ENCODE data around the gene REX1BD. TPM values are rescaled to one million over a fixed set of nuclear protein-coding genes. Genes with fewer than 3 reads are reported as not detected.
"Not testable (repeated sequence)": the region's sequence is repeated elsewhere in the genome, so short reads cannot be mapped to it uniquely, and the experiment has no call there.

Gene REX1BD
- total and polyA plus RNA-seq, 4 donors = 25.9 to 71.9 (median 51.4) TPM

- H3K36me3 ChIP-seq (ENCODE audit: control insufficient read depth in 4 of 4, insufficient read depth in 3 of 4, low read depth in 1 of 4, low read length in 3 of 4); H3K4me1 ChIP-seq (ENCODE audit: control insufficient read depth in 4 of 4, insufficient read depth in 4 of 4, low read length in 3 of 4); H3K27ac ChIP-seq (ENCODE audit: low read depth in 1 of 2, low read length in 2 of 2); H3K9me3 ChIP-seq (ENCODE audit: control insufficient read depth in 4 of 4, low read length in 3 of 4); H3K4me3 ChIP-seq (ENCODE audit: low read depth in 1 of 3, low read length in 3 of 3); H3K27me3 ChIP-seq (ENCODE audit: control insufficient read depth in 4 of 4, insufficient read depth in 4 of 4, low read length in 3 of 4); DNase-seq (ENCODE audit: low spot score); H3K9ac ChIP-seq (ENCODE audit: low read depth in 1 of 2, low read length in 2 of 2): not testable (repeated sequence)
- 89% methylated on average over 15 of the region's 15 CpGs for WGBS
These were observed 12.2 kb downstream of the REX1BD start for GRCh38 chr19:18600692-18601397.

DNA sequence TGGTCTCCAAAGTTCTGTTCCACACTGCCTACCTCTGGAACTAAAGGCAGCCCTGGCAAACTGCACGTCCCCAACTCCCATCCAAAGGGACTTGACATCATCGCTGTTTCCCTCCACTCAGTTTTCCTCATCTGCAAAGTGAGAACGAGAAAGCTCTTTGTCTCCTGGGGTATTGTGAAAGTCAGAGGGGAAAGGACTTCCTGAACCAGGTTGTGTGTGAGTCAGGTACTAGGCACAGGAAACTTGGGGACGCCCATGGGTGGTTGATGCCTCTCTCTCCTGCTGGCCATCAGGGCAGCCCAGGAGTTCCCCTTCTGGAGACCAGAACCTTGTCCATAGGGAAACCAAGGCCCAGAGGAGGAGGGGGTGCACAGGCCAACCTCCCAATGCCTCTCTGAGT is 13.3 kb downstream of the REX1BD start:
- H3K27me3 ChIP-seq (ENCODE audit: control insufficient read depth in 4 of 4, insufficient read depth in 4 of 4, low read length in 3 of 4) = peaks cover 0 to 10% (median 3%) of the 10 kb centered on the region in 4 donors
- no peak overlapping the region for H3K27ac ChIP-seq (ENCODE audit: low read depth in 1 of 2, low read length in 2 of 2)
- no peak for DNase-seq (ENCODE audit: low spot score)
- 87% methylated on average over 4 of the region's 4 CpGs for WGBS
- peaks cover 0 to 1% (median under 1%) of the 10 kb centered on the region in 4 donors for H3K4me1 ChIP-seq (ENCODE audit: control insufficient read depth in 4 of 4, insufficient read depth in 4 of 4, low read length in 3 of 4)
- no peak overlapping the region for H3K4me3 ChIP-seq (ENCODE audit: low read depth in 1 of 3, low read length in 3 of 3)
- H3K36me3 ChIP-seq (ENCODE audit: control insufficient read depth in 4 of 4, insufficient read depth in 3 of 4, low read depth in 1 of 4, low read length in 3 of 4) = no peaks in the 10 kb centered on the region
- no peak overlapping the region for H3K9ac ChIP-seq (ENCODE audit: low read depth in 1 of 2, low read length in 2 of 2)
- no peaks in the 10 kb centered on the region for H3K9me3 ChIP-seq (ENCODE audit: control insufficient read depth in 4 of 4, low read length in 3 of 4)
- no peak for TF ChIP-seq CTCF (IDR thresholded peaks at IDR 0.05; ENCODE audit: low read depth, low read length, missing input control)
- no peak for TF ChIP-seq SP1 (IDR thresholded peaks at IDR 0.05)
- TF ChIP-seq RXRA (IDR thresholded peaks at IDR 0.05) = no peak
- TF ChIP-seq, protein P1, sequence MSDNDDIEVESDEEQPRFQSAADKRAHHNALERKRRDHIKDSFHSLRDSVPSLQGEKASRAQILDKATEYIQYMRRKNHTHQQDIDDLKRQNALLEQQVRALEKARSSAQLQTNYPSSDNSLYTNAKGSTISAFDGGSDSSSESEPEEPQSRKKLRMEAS (IDR thresholded peaks at IDR 0.05) = no peak
- TF ChIP-seq YY1 (IDR thresholded peaks at IDR 0.05) = no peak
- no peak for TF ChIP-seq EGR1 (IDR thresholded peaks at IDR 0.05; ENCODE audit: low read depth in 2 of 2)
- no peak for TF ChIP-seq RAD21 (IDR thresholded peaks at IDR 0.05)

- H3K4me3 ChIP-seq (ENCODE audit: low read depth in 1 of 3, low read length in 3 of 3) = no peak overlapping the region
- H3K36me3 ChIP-seq (ENCODE audit: control insufficient read depth in 4 of 4, insufficient read depth in 3 of 4, low read depth in 1 of 4, low read length in 3 of 4) = no peaks in the 10 kb centered on the region
- peaks cover 4 to 10% (median 6%) of the 10 kb centered on the region in 4 donors for H3K27me3 ChIP-seq (ENCODE audit: control insufficient read depth in 4 of 4, insufficient read depth in 4 of 4, low read length in 3 of 4)
- H3K27ac ChIP-seq (ENCODE audit: low read depth in 1 of 2, low read length in 2 of 2) = no peak overlapping the region
- peaks cover 0 to 5% (median under 1%) of the 10 kb centered on the region in 4 donors for H3K4me1 ChIP-seq (ENCODE audit: control insufficient read depth in 4 of 4, insufficient read depth in 4 of 4, low read length in 3 of 4)
- DNase-seq (ENCODE audit: low spot score) = no peak
- 8% methylated on average over 32 of the region's 32 CpGs for WGBS
- H3K9ac ChIP-seq (ENCODE audit: low read depth in 1 of 2, low read length in 2 of 2) = no peak overlapping the region
- H3K9me3 ChIP-seq (ENCODE audit: control insufficient read depth in 4 of 4, low read length in 3 of 4) = no peaks in the 10 kb centered on the region
- no peak for TF ChIP-seq CTCF (IDR thresholded peaks at IDR 0.05; ENCODE audit: low read depth, low read length, missing input control)
- TF ChIP-seq RXRA (IDR thresholded peaks at IDR 0.05) = no peak
- TF ChIP-seq HNF4G (IDR thresholded peaks at IDR 0.05) = no peak
- no peak for TF ChIP-seq FOXA1 (IDR thresholded peaks at IDR 0.05)
- no peak for TF ChIP-seq SP1 (IDR thresholded peaks at IDR 0.05)
- TF ChIP-seq, protein P2, sequence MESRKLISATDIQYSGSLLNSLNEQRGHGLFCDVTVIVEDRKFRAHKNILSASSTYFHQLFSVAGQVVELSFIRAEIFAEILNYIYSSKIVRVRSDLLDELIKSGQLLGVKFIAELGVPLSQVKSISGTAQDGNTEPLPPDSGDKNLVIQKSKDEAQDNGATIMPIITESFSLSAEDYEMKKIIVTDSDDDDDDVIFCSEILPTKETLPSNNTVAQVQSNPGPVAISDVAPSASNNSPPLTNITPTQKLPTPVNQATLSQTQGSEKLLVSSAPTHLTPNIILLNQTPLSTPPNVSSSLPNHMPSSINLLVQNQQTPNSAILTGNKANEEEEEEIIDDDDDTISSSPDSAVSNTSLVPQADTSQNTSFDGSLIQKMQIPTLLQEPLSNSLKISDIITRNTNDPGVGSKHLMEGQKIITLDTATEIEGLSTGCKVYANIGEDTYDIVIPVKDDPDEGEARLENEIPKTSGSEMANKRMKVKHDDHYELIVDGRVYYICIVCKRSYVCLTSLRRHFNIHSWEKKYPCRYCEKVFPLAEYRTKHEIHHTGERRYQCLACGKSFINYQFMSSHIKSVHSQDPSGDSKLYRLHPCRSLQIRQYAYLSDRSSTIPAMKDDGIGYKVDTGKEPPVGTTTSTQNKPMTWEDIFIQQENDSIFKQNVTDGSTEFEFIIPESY (IDR thresholded peaks at IDR 0.05) = no peak
- no peak for TF ChIP-seq JUND (IDR thresholded peaks at IDR 0.05)
- no peak for TF ChIP-seq YY1 (IDR thresholded peaks at IDR 0.05)
- no peak for TF ChIP-seq NR2F2 (IDR thresholded peaks at IDR 0.05)
- TF ChIP-seq, protein P1 (IDR thresholded peaks at IDR 0.05) = no peak
- TF ChIP-seq, protein P3, sequence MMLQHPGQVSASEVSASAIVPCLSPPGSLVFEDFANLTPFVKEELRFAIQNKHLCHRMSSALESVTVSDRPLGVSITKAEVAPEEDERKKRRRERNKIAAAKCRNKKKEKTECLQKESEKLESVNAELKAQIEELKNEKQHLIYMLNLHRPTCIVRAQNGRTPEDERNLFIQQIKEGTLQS (IDR thresholded peaks at IDR 0.05) = no peak
- TF ChIP-seq EGR1 (IDR thresholded peaks at IDR 0.05; ENCODE audit: low read depth in 2 of 2) = no peak
- TF ChIP-seq GABPA (IDR thresholded peaks at IDR 0.05 in 1 of 2, conservative IDR thresholded peaks at IDR 0.05 in 1 of 2) = no peak
- no peak for TF ChIP-seq RAD21 (IDR thresholded peaks at IDR 0.05)
- no peak for TF ChIP-seq FOXA2 (IDR thresholded peaks at IDR 0.05)
- no peak for TF ChIP-seq TAF1 (conservative IDR thresholded peaks at IDR 0.05)
These were observed 14.8 kb downstream of the REX1BD start for GRCh38 chr19:18603255-18603957.

Data from liver (tissue), 9 donors.